Measurements from ENCODE around the gene SURF1.
"Not testable (repeated sequence)": the region's sequence is repeated elsewhere in the genome, so short reads cannot be mapped to it uniquely, and the experiment has no call there.

SURF1 gene

DNA sequence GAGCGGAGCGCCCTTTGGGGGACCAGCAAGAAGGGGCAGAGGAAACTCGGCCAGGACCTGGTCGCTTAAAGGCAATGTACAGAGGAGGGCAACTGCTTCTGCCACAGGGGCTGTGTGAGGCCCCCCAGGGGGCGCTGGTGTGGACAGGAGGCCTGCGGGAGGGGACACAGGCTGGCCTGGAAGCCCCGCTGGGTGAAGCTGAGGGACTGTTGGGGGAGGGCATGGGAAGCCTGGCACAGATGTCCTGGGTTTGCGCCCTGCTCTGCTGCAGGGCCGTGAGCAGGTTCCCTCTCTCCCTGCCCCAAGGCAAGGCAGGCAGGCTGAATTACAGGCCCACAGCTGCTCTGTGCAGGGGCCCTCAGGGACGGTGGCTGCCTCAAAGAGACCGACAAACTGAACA, 13.7 kb downstream of the SURF1 start:
- DNase-seq (ENCODE audit: low read depth): no peak

DNA sequence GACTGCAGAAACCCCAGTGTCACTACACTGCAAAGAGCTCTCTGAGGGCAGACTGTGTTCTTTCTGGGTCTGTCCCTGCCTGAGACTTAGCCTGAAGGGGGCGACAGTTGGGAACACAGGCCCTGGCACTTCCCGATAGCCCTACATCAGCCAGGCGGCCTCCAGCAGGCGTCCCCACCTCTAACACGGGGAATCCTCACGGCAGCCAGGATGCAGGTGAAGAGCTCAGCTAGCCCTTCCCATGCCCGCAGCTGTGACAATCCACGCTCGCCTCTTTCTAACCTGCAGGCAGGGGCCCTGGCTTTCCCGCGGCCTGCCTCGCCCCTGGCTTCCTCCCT, 14.2 kb downstream of the SURF1 start:
- no peak for DNase-seq (ENCODE audit: low read depth)

DNA sequence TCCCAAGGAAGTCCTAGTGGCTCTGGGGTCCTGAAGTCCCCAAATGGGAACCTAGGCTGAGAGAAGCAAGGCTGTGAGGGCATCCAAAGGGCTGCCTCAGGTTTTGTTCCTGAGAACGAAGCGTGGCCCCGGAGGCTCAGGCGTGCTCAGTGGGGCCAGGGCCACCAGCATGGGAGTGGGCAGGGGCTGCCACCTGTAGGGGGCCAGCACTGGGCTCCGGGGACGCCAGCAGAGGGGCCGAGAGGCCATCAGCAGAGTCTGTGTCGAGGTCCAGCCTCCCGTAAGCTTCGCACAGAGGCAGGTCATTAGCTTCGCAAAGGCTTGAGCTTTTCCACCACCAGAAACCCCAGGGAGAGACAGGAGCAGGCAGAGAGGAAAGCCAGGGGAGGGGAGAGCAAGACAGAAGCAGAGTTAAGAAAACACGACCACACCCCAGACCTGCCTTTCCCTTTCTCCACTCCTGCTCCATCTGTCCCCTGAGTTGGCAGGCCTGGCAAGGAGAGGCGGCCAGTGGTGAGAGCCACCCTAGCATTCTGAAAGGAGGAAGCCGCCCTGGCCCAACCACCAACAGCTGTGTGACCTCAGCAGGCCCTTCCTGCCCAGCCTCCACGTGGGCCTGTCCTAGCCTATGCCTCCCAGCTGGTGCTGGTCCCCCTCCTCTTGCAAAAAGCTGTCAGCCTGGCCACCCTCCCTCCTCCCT, 14.8 kb downstream of the SURF1 start:
- DNase-seq (ENCODE audit: low read depth): no peak

- no peak for DNase-seq (ENCODE audit: low read depth)
These were observed 15.4 kb downstream of the SURF1 start for GRCh38 chr9:133340916-133341315.

GRCh38 chr9:133340256-133340655, 16.0 kb downstream of the SURF1 start:
- DNase-seq (ENCODE audit: low read depth): no peak

DNA sequence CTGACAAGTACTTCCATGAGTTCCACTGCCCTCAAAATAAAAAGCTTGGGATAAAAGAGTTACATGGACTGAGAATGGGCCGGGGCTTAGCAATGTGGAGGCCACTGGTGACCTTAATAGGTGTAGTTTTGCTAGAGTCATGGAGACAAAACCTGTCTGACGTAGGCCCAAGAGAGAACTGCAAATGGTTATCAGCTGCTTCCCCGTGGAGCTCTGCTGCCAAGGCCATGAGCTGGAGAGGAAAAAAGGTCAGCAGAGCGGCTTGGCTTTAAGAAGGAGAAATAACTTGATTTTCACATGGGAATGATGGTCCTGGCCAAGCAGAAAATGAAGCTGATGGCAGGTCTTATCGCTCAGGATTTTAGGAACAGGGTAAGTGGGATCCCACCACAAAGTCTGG, 16.6 kb downstream of the SURF1 start:
- DNase-seq (ENCODE audit: low read depth): no peak

GRCh38 chr9:133335924-133336811, 20.1 kb downstream of the SURF1 start, which contains the start of gene SURF6:
Gene SURF6 (minus strand): TSS chr9:133336188. CDS start chr9:133336132, 56 bp downstream.
- DNase-seq (ENCODE audit: low read depth): peak; percentile 87

GRCh38 chr9:133334888-133335287, 21.4 kb downstream of the SURF1 start:
- DNase-seq (ENCODE audit: low read depth): not testable (repeated sequence)

- no peak for DNase-seq (ENCODE audit: low read depth)
These were observed 22.1 kb downstream of the SURF1 start for GRCh38 chr9:133334161-133334560.

DNA sequence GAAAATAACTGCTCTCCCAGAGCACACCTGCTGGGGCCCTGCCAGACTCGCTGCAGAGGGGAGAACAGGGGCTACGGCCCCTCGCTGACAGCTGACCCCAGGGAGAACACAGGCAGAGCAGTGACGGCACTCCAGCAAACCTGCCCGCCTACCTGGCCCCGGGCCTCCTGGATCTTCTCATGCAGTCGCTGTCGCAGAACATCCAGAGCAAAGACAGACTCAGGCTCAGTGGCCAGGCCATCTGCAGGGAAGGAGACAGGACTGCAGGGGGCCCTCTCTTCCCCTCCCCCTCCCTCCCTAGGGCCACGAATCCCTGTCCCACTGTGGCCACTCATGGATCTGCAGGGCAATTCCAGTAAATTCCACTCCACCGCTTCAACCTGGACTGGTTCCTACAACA, 22.7 kb downstream of the SURF1 start:
- no peak for DNase-seq (ENCODE audit: low read depth)

DNA sequence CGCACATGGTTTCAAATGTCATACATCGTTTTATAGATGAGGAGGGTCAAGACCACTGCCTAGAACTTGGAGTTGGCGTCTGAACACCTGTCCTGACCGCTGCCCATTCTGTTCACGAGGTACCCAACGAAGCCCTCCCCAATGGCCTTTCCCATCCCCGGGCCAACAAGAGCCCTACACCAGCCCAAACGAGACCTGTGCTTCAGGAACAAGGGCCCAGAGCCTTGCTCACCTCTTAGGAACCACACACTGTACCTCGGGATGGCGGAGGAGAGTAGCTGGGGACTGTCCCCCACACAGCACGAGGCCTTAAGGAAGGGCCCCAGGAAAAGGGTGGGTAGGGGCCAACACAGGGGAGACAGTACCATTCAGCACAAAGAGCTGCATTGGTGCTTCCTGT, 23.3 kb downstream of the SURF1 start:
- DNase-seq (ENCODE audit: low read depth): no peak

DNA sequence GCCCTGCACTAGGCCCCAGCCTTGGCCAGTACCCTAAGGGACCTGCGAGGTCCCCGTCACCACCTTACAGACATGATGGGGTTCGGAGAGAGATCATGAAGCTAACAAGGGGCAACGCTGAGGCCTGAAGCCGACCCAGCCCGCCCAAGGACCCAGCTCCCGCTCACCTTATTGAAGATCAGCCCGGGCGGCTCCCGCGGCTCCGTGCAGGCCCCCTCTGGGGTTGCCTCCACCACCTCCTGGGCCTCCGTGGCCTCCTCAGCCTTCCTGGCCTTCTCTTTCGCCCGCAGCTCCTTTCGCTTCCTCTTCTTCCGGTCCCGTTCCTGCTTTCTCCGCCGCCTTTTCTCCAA, 23.9 kb downstream of the SURF1 start:
- DNase-seq (ENCODE audit: low read depth): no peak

DNA sequence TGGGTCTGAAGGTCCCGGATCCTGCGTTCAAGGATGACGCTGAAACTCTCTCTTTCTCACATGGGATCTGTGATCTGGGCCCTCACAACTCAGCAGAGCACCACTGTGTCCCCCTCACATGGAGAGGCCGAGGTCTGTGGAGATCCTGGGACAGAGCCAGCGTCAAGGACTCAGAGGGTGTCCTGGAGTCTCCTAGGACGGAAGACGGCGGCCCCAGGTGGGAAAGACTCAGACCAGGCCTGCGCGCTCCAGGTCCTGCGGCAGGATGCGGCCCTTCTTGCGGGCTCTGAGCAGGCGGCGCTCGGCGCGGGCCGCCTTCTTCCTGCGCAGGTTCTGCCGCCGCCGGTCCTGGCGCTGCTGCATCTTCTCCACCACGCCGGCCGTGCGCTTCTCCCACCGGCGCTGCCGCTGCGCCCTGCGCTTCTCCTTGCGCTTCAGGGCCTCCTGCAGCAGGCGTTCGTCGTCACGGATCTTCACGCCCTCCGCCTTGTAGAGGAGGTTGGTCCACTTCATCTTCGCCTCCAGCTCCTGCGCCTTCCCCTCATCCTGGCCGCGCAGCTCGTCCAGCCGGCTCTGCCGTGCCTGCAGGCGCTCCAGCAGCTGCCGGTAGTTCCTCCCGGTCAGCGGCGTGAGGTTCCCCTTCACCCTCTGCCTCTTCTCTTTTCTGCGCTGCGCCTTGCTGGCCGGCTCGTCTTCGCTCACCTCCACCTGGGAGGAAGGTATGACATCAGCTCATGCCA, 24.5 kb downstream of the SURF1 start:
- no peak for DNase-seq (ENCODE audit: low read depth)

DNA sequence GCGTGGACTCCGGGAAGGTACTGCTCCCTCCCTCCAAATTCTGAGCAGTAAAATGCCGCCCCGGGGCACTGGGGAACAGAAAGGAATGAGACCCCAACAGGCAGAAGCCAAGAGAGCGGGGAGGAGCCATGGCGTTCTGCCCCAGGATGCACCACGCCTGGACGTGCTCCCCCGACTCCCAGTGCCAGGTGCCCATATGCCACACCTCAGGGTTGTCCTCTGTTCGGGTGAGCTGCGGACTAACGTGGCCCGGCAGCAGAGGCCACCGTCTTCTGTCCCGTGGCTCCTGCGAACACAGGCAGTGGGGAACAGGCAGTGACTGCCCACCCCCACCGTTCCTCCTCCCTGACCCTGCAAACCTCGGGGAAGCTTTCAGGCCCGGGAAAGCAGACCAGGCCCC, 25.1 kb downstream of the SURF1 start:
- DNase-seq (ENCODE audit: low read depth): no peak

DNA sequence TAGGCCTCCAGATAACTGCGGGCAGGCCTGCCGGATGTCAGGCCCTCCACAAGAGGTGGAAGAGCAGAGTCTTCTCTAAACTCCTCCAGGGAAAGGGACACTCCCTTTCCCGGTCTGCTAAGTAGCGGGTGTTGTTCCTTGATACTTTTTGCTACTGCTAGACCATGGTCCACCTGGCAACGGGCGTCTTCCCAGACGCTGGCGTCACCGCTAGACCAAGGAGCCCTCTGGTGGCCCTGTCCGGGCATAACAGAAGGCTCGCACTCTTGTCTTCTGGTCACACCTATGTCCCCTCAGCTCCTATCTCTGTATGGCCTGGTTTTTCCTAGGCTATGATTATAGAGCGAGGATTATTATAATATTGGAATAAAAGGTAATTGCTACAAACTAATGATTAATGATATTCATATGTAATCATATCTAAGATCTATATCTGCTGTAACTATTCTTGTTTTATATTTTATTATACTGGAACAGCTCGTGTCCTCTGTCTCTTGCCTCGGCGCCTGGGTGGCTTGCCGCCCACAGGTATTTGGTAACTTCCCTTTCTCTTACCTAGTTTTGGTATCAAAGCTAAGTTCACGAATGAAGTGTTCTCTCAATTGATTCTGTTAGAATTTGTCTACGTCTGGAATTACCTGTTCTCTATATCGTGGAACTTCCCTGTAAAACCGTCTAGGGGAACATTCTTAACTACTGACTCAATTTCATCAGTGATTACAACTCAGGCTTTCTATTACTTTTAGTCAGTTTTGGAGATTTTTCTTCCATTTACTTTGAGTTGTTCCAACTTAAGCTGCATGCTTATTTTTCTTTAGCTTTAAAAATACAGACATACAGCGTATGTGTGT, 26.8 kb downstream of the SURF1 start:
- DNase-seq (ENCODE audit: low read depth): not testable (repeated sequence)

GRCh38 chr9:133327834-133328484, 28.3 kb downstream of the SURF1 start:
- DNase-seq (ENCODE audit: low read depth): no peak

DNA sequence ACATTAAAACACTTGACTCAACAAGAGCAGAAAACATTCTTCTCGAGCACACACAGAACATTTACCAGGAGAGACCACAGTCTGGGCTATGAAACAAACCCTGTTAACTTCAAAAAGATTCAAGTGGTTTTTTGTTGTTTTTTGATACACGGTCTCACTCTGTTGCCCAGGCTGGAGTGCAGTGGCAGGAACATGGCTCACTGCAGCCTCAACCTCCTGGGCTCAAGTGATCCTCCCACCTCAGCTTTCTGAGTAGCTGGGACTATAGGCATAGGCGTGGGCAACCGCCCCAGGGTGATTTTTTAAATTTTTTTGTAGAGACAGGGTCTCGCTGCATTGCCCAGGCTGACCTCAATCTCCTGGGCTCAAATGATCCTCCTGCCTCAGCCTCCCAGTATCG, 29.3 kb downstream of the SURF1 start:
- not testable (repeated sequence) for DNase-seq (ENCODE audit: low read depth)

DNA sequence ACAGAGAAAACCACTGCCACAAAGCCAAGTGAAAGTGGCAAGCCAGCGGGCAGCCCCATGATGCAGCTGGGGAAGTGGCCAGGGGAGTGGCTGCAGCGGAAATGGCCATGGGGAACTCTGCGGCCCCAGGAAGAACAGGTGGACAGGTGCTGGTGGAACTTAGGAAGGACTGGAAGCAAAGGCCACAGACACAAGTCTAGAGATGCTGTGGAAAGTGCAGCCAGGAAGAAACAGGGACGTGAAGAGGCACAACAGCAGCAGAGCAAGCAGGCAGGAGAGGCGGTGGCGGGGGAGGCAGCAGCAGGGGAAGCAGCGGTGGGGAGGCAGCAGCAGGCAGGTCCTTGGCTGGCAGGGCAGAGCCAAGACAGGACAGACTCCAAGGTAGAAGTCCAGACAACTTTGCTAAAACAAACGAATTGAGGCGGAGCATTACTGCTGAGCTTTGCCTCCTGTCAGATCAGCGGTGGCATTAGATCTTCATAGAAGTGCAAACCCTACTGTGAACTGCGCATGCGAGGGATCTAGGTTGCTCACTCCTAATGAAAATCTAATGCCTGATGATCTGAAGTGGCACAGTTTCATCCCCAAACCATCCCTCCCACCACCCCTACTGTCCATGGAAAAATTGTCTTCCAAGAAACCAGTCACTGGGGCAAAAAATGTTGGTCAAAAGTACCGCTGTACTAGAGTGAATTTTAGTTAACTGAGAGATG, 32.1 kb downstream of the SURF1 start:
- no peak for DNase-seq (ENCODE audit: low read depth)

- DNase-seq (ENCODE audit: low read depth): no peak
These were observed 33.1 kb downstream of the SURF1 start for GRCh38 chr9:133323211-133323610.

- DNase-seq (ENCODE audit: low read depth): no peak
These were observed 33.6 kb downstream of the SURF1 start for GRCh38 chr9:133322701-133323100.
